ENCODE measurements around the gene CAPN1.
"Not testable (repeated sequence)": the region's sequence is repeated elsewhere in the genome, so short reads cannot be mapped to it uniquely, and the experiment has no call there.

CAPN1 gene

DNA sequence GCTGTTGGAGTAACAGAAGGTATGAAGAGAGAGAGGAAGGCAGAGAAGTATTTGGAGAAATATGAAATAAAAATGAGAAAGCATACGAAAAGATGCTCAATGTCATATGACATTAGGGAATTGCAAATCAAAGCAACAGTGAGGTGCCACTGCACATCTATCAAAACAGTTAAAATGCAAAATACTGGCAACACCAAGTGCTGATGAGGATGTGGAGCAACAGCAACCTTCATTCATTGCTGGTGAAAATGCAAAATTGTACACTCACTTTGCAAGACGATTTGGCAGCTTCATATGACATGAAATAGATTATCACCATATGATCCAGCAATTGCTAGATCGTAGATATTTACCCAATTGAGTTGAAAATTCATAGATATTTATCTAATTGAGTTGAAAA, 21.1 kb upstream of the CAPN1 start:
- no peak for DNase-seq (ENCODE audit: low read depth)

DNA sequence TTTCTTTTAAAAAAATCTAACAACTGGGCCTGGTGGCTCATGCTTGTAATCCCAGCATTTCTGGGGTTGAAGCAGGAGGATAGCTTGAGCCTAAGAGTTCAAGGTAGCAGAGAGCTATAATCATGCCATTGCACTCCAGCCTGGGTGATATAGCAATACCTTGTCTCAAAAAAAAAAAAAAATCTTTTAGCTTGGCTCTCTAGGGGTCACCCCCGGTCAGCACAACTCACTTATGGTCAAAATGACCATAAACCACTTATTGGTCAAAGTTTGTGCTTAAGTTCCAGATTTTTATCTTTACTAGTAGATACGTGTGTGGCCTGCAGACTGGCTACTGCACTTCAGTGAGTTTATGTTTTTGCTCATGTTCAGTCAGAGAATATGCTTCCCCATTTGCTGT, 18.0 kb upstream of the CAPN1 start:
- DNase-seq (ENCODE audit: low read depth), result no peak

DNA sequence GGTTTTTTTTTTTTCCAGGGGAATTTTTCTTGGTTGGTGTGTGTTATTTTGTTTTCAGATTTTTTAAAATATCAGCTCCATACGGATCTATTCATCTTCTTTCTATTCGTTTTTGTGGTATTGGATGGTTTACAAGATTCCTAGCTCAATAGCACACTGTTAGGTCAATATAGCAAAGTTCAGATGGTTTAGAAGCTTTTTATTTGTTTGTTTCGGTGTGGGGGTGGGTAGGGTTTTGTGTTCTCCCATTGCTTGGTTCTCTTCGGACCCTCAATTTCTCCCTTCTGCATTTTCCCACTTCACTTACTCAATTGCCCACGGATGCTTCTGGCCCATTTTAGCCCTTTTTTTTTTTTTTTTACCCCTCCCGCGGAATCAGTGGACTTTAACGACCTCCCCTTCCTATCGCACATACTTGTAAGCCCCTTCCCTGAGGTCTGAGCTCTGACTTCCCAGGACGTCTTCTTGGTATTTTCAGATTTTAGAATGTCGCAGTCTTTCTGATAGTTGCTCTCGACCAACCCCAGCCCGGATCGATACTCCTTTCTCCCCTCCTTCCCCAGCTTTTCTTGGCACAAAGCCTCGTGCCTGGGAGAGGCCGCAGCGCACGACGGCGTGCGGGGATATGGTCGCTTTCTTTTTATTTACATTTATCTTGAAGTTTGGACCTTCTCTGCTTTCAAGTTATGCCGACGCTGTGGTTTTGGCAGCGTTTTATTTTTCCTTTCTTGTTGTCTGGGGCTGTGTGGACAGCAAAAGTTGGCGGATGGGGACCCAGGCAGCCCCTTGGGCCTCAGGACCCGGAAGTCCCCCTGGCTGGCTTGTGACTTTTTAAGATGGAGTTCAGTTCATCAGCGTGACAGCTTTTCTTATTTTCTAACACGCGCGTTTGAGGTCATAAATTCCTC, 16.1 kb upstream of the CAPN1 start:
- DNase-seq (ENCODE audit: low read depth), result no peak

DNA sequence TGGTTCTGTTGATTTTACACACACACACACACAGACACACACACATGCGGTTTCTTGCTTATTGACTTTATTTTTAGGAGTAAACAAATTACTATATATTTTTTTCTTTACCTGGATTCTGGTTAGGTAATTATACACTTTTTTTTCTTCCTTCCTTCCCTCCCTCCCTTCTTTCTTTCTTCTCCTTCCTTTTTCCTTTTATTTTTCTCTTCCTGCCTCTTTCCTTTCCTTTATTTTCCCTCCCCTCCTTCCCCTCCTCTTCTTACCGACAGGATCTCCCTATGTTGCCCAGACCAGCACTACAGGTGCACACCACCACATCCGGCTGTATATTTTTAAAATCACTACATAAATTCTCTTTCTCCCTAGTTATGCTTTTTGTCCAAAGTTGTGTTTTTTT, 14.8 kb upstream of the CAPN1 start:
- no peak for DNase-seq (ENCODE audit: low read depth)

DNA sequence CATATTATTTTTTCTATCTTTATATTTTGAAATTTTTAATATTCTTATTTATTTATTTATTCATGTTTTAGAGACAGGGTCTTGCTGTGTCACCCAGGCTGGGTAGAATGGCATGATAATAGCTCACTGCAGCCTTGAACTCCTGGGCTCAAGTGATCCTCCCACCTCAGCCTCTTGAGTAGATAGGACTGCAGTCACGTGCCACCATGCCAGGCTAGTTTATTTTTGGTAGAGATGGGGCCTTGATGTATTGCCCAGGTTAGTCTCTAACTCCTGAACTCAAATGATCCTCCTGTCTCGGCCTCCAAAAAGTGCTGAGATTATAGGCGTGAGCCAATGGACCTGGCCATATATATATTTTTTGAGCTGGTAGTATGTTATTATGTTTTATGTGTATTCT, 14.1 kb upstream of the CAPN1 start:
- DNase-seq (ENCODE audit: low read depth), result no peak

DNA sequence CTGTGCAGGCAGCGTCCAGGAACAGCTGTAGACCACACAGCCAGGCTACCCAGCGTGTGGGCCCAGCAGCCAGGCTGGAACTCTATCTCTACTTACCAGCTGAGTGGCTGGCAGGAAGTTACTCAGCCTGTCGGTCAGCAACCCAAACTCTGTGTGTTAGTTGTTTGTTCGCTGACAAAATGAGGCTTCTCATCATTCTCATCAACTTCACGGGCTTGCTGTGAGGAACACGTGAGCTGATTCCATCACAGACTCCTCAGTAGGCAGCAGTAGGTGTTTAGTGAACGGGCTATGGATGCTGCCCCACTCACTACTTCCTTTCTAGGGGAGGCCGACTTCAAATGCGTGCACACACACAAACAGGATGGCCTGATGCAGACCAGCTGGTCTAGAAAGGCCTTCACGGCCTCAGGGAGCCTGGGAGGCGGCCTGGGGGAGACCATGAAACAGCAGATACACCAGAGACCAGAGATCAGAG, 12.5 kb upstream of the CAPN1 start:
- no peak for DNase-seq (ENCODE audit: low read depth)

DNA sequence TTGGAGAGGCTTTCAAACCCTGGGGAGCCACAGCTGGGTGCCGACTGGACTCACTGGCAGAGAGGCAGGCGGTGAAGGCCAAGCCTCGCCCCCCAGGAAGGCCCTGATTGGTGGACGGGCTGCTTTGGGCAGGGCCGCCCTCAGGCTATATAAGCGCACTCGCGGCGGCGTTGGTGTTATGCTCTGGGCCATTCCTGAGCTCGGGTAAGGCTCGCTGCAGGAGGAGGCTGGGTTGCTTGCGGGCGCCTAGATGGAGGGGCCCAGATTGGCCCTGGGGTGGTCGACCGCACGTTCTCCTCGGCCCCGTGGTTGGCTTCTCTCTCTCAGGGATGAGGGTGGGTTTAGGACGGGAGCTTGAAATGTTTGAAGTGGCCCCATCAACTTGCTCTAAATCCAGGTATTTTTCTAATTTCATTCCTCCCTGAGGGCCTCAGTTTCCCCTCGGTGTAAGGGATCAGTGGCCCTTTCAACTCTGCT, 11.6 kb upstream of the CAPN1 start, which contains the start of gene SPDYC:
TSS of gene SPDYC (plus strand) at position 176 of the 477 bp plus-strand sequence. CDS start 1,125 bp downstream, outside the sequence.
- no peak for DNase-seq (ENCODE audit: low read depth)

DNA sequence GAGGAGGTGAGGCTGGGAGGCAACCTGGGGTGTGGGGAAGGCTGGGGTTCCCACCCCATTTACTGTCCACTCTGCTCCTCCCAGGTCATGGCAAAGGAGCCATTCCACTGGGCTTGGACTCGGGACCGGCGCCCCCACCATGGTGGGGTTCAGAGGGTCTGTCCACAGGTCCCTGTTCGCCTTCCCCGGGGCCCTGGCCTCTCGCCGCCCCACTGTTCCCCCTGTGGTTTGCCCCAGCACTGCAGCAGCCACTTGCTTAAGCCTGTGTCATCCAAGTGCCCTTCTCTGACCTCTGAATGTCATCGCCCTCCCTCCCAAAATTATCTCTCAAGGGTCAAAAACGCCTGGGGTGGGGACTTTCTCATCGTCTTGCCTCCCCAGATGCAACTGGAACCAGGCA, 9.1 kb upstream of the CAPN1 start:
- DNase-seq (ENCODE audit: low read depth), result no peak

DNA sequence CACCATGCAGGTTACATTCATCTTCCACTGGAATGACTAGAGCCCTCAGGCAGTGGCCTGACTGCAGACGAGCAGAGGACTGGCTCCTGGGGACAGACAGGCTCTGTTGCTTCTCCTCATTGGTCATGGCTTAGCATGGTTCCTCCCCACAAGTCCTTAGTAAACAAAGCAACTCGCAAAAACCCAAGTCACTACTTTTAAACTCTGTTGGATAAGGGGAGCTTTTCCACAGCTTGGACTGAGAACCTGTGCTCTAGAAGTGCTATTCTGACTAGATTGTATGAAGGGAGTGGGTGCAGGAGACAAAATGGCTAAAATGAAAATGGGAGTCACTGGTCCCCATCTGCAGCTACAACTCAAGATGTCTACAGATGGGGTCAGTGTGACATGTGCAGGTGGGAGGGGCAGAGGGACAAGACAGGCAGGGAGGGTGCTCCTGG, 7.1 kb upstream of the CAPN1 start:
- not testable (repeated sequence) for DNase-seq (ENCODE audit: low read depth)

DNA sequence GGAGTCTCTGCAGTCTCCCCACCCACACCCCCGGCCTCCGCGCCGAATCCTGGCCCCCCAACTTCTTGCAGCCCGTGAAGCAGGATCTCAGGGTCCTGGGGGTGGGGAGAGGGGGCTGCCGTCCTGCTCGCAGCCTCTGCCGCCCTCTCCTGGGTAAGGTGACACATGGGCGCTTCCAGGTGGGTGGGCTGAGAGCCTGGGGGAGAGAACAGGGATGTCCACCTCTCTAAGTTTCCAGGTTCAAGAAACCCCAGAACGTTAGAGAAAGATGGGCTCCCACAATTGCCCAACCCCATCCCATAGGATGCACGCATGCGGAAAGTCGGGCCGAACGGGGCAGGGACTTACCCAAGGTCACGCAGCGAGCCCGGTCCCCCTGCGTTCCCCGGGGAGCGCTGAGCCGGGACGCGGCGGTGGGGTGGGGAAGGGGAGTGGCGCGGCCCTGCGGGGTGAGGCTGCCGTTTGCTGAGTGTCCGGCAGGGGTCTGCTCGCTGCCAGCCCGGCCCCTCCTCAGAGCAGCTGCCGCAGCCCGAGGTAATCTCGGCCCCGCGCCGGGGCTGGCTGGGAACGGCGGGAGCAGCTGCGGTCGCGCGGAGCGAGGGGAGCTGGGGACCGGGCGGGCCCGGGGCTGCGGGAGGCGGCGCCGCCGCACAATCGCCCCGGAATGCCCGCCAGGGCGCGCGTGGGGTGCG, 705 bp upstream of the CAPN1 start:
- DNase-seq (ENCODE audit: low read depth), result no peak

DNA sequence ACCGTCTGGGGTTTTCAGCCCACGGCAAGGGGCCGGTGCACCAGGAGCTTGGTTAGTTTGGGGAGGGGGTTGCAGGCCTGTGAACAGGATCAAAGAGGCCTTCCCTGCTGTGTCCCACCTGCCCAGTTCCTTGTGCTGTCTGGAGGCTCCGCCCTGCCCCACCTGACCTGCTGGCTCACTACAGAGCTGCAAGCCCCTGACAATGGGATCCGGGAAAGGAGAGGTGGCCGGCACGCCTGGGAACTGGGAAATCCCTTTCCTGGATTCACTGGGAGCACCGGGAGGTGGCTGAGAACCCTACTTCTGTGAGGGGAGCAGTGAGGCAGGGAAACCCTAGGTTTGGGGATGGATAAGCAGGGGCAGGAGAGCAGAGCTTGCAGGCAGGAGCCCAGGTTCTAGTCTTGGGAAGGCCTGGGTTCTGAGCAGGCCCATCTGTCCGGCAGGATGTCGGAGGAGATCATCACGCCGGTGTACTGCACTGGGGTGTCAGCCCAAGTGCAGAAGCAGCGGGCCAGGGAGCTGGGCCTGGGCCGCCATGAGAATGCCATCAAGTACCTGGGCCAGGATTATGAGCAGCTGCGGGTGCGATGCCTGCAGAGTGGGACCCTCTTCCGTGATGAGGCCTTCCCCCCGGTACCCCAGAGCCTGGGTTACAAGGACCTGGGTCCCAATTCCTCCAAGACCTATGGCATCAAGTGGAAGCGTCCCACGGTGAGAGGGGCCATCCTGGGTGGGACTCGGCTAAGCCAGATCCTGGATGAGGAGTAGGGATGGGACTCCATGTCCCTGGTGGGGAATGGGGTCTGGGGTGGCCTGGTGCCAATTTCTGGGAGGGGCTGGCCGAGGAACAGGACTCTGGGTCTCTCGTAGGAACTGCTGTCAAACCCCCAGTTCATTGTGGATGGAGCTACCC, 786 bp downstream of the CAPN1 start:
- no peak for DNase-seq (ENCODE audit: low read depth)

DNA sequence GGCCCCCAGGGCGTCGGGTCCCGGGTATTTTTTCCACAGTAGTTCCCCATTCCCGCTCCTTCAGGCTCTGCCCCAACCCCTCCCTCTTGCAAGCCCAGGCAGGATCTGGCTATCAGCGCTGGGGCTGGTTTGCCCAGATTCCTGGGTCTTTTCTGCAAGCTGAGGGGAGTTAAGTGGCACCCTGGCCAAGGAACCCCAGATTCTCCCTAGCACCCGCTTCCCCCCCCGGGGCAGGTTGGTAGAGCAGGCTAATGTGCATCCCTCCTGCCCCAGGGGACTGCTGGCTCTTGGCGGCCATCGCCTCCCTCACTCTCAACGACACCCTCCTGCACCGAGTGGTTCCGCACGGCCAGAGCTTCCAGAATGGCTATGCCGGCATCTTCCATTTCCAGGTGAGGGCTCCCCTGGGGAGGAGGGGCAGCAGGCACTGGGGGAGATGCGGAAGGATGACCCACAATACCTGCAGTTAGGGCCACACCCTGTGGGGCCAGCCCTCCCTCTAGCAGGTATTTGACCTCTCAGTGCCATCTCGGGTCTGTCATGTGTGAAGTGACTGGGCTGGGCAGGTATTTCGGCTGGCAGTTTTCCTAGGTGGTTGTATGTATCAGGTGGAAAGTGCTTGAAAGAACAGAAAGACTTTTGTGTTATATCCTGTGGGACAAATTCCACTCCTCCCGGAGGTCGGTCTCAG, 1.6 kb downstream of the CAPN1 start:
- DNase-seq (ENCODE audit: low read depth), result no peak

DNA sequence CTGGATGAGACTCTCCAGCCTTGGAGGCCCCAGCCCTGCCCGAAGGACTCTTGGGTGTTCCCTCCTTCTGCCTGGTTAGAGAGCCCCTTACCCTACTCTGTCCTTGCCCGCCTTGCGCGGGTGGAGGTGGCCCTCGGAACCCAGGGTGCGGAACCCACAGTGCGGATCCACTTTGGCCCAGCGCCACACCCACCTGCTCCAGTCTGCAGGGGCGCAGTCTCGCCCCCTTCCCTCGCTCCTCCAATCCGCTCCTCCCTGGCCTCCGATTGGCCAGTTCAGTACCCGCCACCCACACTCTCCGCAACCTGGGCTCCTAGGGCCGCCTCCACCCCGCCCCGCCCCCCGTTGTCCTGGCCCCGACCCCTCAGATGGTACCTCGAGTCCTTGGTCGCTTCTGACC, 2.4 kb downstream of the CAPN1 start:
- DNase-seq (ENCODE audit: low read depth), result no peak

DNA sequence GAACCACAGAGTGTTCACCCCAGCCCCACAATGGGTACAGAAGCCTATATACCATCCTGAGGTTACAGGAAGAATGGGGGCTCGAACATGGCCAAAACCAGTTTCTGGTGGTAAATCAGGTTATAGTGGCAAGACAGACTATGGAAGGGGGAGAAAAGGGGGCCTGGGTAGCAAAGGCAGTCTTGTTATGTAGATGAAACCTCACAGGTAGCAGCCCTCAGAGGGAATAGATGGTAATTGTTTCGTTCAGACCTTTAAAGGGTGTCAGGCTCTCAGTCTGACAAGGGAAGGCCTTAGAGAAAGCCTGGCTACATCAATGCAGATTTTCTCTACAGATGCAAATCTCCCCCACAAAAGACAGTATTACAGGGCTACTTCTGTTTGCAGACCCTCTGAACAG, 3.4 kb downstream of the CAPN1 start:
- DNase-seq (ENCODE audit: low read depth), result no peak

DNA sequence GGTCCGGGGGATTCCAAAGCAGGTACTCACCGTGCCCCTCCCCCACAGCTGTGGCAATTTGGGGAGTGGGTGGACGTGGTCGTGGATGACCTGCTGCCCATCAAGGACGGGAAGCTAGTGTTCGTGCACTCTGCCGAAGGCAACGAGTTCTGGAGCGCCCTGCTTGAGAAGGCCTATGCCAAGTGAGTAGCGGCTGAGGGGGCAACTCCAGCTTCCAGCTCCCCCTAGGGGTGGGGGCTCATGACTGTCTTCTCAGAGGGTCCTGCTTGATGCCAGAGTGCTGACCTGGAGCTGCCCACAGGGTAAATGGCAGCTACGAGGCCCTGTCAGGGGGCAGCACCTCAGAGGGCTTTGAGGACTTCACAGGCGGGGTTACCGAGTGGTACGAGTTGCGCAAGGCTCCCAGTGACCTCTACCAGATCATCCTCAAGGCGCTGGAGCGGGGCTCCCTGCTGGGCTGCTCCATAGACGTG, 4.2 kb downstream of the CAPN1 start:
- no peak for DNase-seq (ENCODE audit: low read depth)

DNA sequence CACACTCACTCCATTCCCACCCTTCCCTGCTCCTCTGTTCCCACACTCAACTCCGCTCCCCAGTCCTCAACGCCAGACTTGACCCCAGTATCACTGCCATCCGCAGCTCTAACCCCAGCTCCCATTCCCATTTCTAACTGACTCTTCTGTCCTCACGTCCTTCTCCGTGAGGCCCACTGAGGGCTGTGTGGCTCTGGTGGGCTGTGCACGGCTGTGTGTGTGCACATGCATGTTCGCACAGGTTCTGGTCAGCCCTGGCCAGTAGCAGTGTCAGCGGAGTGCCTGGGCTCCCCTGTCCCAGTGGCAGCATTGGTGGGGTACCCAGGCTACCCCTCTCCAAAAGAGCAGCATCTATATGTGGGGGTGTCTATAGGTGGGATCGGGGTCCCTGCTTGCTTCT, 5.0 kb downstream of the CAPN1 start:
- no peak for DNase-seq (ENCODE audit: low read depth)

DNA sequence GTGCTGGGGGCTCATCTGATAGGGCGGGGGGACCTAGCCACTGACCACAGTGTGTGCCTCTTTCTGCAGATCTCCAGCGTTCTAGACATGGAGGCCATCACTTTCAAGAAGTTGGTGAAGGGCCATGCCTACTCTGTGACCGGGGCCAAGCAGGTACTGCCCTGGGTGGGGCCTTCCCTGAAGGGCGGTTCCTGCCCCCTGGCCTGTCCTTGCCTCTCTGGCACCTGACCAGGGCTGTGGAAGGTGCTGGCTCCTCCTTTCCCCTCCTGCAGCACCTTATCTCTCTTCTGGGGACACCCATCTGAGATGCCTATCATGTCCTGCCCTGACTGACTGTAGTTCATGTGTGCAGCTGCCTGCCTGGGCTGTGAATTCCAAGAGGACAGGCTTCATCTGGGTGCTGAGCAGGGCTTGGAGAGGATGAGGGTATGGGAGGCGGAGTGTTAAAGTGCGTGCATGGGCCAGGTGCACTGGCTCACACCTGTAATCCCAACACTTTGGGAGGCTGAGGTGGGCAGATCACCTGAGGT, 5.5 kb downstream of the CAPN1 start:
- DNase-seq (ENCODE audit: low read depth), result no peak

DNA sequence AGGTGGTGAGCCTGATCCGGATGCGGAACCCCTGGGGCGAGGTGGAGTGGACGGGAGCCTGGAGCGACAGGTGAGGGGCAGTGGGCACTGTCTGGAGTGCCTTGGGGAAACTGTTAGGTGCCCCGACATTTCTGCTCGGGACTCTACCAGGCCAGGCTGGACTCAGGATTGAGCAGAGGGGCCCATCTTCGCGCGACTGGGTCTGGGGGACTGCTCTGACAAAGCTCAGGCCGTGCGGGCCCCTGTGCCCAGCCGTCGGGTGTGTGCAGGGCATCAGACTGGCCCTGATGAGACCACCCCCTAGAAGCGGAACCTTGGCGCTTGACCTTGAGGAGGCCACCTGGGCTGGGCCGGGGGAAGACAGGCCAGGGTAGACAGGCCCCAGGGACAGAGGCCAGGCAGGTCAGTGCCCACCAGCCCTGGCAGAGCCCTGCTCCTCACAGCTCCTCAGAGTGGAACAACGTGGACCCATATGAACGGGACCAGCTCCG, 6.3 kb downstream of the CAPN1 start:
- no peak for DNase-seq (ENCODE audit: low read depth)

DNA sequence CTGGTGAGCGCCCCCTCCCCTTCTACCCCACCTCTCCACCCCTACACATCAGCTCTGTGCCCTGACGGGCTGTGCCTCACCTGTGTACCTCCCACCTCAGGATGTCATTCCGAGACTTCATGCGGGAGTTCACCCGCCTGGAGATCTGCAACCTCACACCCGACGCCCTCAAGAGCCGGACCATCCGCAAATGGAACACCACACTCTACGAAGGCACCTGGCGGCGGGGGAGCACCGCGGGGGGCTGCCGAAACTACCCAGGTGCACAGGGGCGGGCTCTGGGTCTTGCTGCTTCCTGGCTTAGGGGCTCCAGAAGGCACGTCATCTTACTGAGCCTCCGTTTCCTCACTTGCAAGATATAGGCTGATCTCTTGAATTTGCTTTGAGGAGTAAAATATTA, 6.8 kb downstream of the CAPN1 start:
- no peak for DNase-seq (ENCODE audit: low read depth)

DNA sequence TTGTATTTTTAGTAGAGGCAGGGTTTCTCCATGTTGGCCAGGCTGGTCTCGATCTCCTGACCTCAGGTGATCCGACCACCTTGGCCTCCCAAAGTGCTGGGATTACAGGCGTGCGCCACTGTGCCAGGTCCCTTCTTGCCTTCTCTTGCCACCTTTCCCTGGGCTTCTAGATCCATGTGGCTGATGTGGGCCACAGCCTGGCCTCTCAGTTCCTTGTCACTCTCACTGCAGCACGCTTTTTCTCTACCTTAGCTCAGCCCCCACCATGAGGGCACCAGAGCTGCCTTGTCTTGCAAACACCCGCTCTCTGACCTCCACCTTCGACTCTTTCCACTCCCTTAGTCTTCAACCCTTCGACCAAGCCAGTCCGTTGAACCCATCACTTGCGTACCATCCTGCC, 7.5 kb downstream of the CAPN1 start:
- no peak for DNase-seq (ENCODE audit: low read depth)

DNA sequence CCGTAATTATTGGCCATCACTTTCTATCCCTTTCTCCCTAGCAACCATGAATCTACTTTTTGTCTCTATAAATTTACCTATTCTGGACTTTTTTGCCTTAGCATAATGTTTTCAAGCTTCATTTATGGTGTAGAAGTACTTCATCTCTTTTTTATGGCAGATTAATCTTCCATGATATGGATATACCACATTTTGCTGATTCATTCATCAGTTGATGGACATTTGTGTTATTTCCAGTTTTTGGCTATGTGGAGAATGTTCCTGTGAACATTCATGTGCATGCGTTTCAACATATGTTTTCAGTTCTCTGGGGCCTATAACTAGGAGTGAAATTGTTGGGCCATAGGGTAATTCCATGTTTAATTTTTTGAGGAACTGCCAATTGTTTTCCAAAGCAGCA, 12.8 kb downstream of the CAPN1 start:
- DNase-seq (ENCODE audit: low read depth), result no peak

Measured in stimulated activated CD8-positive, alpha-beta memory T cell treated with anti-CD3 and anti-CD28 coated beads, Interleukin-7, amount 100 ng/mL, for 24 hours (primary cell).